Activated CD8-positive, alpha-beta memory T cell treated with anti-CD3 and anti-CD28 coated beads for 36 hours (primary cell): ENCODE results near the gene PELI2. TPM values are rescaled to one million over a fixed set of nuclear protein-coding genes. Genes with fewer than 3 reads are reported as not detected.

Source experiments
- CTCF ChIA-PET: fragments of 350-600 bp; sonication (Branson Sonifier 250); formaldehyde crosslinking; loops from one replicate; lab custom pipeline; 2021; ENCODE audit warnings: antibody characterized with exemption; lab: Charles Lee
- POLR2A ChIA-PET: fragments of 350-600 bp; sonication (Branson Sonifier 250); formaldehyde crosslinking; loops from one replicate; lab custom pipeline; 2021; ENCODE audit warnings: antibody characterized with exemption; lab: Charles Lee
- total RNA-seq, 2 experiments: library from RNA; stranded (reverse); gene quantifications; one replicate each; pipeline ENCODE4 v1.2.3, GENCODE V29; 2021

Gene PELI2
- total RNA-seq, 2 experiments from 2014 or later = 2.6 to 2.9 TPM

GRCh38 chr14:56273155-56273554 lies 154.9 kb downstream of the PELI2 start:
- CTCF ChIA-PET = no interaction called here
- POLR2A ChIA-PET = interaction anchor here (0.6 kb wide), 1 partner anchor 155 kb away, joined by 5 read pairs; no protein-coding TSS in a partner anchor

DNA sequence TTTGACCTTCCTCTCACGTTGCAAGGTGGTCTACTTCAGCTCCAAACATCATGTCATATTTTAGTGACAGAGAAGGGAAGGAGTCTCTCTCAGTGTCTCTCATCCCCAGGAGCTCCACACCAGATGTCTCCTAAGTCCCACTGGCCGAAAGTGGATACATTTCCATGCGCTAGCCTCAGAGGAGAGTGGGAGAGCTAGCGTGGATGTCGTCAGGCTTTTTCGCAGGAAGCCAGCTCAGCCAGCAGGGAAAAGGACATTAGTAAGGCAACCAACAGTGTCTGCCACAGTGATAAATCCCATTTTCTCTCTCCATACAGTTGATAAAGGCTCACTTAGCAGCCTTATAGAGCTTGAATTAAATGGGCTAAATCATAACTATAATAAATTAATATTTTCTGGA lies 155.7 kb downstream of the PELI2 start:
- POLR2A ChIA-PET = no interaction called here
- CTCF ChIA-PET = no interaction called here

- CTCF ChIA-PET = no interaction called here
- POLR2A ChIA-PET = no interaction called here
Measured at GRCh38 chr14:56274556-56274955, 156.3 kb downstream of the PELI2 start.

DNA sequence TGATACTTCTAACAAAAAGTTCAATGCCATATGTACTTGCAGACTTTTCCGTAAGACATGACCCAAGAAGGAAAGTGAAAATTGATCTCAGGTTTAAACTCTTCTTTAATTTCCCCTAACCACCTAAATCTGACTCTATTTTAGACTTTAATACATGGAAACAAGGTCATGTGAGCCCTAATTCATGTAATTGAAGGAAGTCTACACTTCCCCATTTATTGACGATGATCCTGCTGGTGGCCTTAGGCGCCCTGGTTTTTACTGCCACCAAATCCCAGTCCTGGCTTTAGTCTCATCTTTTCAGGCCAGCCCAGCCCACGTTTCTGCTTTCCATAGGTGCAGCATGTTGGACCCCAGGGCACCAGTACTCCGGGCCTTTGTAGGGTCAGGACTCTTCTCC lies 157.9 kb downstream of the PELI2 start:
- ChIA-PET CTCF (no interaction called here), POLR2A (no interaction called here)

- ChIA-PET CTCF (no interaction called here), POLR2A (no interaction called here)
Measured at GRCh38 chr14:56278383-56278782, 160.2 kb downstream of the PELI2 start.

- CTCF ChIA-PET = no interaction called here
- POLR2A ChIA-PET = no interaction called here
Measured at GRCh38 chr14:56280843-56281242, 162.6 kb downstream of the PELI2 start.

- POLR2A ChIA-PET = no interaction called here
- CTCF ChIA-PET = no interaction called here
Measured at GRCh38 chr14:56282179-56282578, 164.0 kb downstream of the PELI2 start.

GRCh38 chr14:56284641-56285040 lies 166.4 kb downstream of the PELI2 start:
- CTCF ChIA-PET = no interaction called here
- POLR2A ChIA-PET = no interaction called here

DNA sequence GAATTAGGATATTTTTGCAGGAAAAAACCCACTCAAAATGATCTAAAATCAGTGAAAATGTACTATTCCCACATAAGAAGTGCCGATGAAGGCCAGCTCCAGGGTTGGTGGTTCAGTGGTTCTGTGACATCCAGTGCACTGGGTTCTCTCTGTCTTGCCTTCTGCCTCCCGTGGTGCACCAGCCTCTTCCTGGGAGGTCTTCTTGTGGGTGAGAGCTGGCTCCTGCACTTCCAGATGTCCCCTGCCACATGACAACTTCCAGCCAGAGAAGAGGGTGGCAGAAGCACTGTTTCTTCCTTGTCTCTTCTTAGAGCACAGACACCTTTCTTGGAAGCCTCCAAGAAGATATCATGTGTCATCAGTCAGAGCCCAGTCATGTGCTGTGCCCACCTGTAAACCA lies 170.9 kb downstream of the PELI2 start:
- CTCF ChIA-PET = no interaction called here
- POLR2A ChIA-PET = no interaction called here

DNA sequence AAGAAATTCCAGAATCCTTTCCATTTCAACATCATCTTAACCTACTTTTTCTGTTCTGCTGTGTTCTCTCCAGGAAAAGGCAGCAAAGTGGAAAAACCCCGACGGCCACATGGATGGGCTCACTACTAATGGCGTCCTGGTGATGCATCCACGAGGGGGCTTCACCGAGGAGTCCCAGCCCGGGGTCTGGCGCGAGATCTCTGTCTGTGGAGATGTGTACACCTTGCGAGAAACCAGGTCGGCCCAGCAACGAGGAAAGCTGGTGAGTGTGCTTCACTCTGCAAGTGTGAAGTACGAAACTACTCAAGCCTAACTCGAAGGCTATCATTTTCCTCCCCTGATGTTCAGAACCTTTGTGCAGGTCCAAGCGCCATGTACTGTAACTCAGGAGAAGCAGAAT lies 172.0 kb downstream of the PELI2 start:
- ChIA-PET POLR2A (no interaction called here), CTCF (no interaction called here)

DNA sequence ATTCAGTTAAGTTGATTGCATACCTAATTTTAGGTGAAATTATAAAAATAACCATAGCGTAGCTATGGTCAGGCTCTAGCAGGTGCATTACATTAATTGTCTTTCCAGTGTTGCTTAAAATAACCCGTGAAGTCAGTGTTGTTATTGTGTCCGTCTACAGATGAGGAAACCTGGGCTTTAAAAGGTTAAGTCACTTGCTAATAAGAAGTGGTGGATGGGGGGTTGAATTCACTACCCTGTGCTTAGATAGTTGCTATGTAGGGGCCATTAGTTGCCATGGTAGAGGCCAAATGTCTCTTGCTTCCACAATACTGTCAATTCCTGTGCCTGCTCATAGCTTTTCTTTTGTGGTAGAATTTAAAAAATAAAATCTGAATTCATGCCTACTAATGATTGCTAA lies 174.8 kb downstream of the PELI2 start:
- ChIA-PET CTCF (no interaction called here), POLR2A (no interaction called here)

DNA sequence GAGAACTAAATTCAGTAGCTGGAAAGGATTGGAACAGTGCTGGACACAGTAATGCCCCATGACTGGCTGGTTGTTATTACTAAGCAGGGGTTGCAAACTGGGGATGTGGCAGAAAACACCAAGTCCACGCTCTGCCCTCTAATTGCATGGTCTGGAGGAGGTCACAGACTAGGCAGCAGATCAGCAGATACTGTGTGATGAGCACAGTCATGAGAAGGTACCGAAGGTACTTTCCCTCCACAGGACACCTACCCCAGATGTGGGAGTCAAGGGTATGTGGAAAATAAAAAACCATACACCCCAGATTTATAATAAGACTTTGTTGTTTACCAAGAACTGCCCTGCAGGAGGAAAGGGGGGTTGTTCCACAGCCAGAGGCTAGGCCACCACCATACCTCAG lies 175.3 kb downstream of the PELI2 start:
- CTCF ChIA-PET = no interaction called here

GRCh38 chr14:56294128-56294527 lies 175.9 kb downstream of the PELI2 start:
- CTCF ChIA-PET = no interaction called here
- POLR2A ChIA-PET = no interaction called here

More for the DNA sequence above, 175.3 kb downstream of the PELI2 start:
- POLR2A ChIA-PET = no interaction called here

- POLR2A ChIA-PET = no interaction called here
- CTCF ChIA-PET = no interaction called here
Measured at GRCh38 chr14:56295743-56296142, 177.5 kb downstream of the PELI2 start.

GRCh38 chr14:56297449-56297848 lies 179.2 kb downstream of the PELI2 start:
- ChIA-PET CTCF (no interaction called here), POLR2A (no interaction called here)

GRCh38 chr14:56299306-56299984 lies 181.2 kb downstream of the PELI2 start:
- ChIA-PET POLR2A (interaction anchor here (0.7 kb wide), 1 partner anchor 40 kb away, joined by 3 read pairs; no protein-coding TSS in a partner anchor), CTCF (no interaction called here)

- ChIA-PET CTCF (no interaction called here), POLR2A (no interaction called here)
Measured at GRCh38 chr14:56300495-56300894, 182.3 kb downstream of the PELI2 start.

GRCh38 chr14:56304456-56304855 lies 186.2 kb downstream of the PELI2 start:
- POLR2A ChIA-PET = no interaction called here

GRCh38 chr14:56309198-56309597 lies 191.0 kb downstream of the PELI2 start:
- CTCF ChIA-PET = no interaction called here
- POLR2A ChIA-PET = no interaction called here

More at GRCh38 chr14:56304456-56304855, 186.2 kb downstream of the PELI2 start:
- CTCF ChIA-PET = no interaction called here

DNA sequence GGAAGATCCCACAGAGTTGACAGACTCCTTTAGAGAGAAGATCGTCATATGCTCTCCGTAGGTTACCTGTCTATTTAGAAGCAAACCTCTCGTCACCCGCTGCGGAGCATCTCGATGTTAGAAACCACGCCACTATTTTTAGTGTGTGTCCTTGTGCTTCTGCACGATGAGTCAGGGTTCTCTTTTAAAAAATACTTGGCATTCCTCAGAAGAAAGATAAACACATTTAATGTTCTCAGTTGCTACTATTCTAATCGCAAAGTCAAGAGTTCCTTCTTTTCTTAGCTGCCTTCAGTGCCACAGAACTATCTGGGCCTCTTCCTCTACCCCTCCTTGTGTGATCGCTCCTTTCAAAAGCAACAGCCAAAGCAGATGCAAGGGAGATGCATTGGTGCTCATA lies 192.4 kb downstream of the PELI2 start:
- ChIA-PET POLR2A (no interaction called here), CTCF (no interaction called here)

GRCh38 chr14:56313789-56314188 lies 195.6 kb downstream of the PELI2 start:
- CTCF ChIA-PET = no interaction called here
- POLR2A ChIA-PET = no interaction called here
